K562 (cell line): ENCODE data around the gene RNU6-9. TPM values are rescaled to one million over a fixed set of nuclear protein-coding genes. Genes with fewer than 3 reads are reported as not detected.
A peak's percentile ranks its signal among the peaks of the same experiment; 100 is the strongest.

Experiments used
- BDP1 ChIP-seq: IDR thresholded peaks from 3 replicates; pipeline ENCODE4 v1.6.1; 2011; ENCODE audit not compliant: insufficient read length, insufficient read depth
- BRF1 ChIP-seq: IDR thresholded peaks from 3 replicates; pipeline ENCODE4 v1.6.1; 2011; ENCODE audit warnings: borderline replicate concordance, mild to moderate bottlenecking; ENCODE audit not compliant: insufficient read length; ENCODE audit errors: extremely low read depth
- DMBX1 ChIP-seq: fragments of 250-450 bp; sonication (Bioruptor Pico); IDR thresholded peaks from 2 replicates; pipeline ENCODE4 v1.8.0; 2022; ENCODE audit warnings: inconsistent platforms, mild to moderate bottlenecking, moderate library complexity, borderline replicate concordance
- JUNB ChIP-seq: fragments of 450-650 bp; formaldehyde crosslinking; conservative IDR thresholded peaks from 2 replicates; pipeline ENCODE4 v1.4.0; 2020; ENCODE audit warnings: mild to moderate bottlenecking
- MAZ ChIP-seq, 2 experiments: fragments of 450-650 bp in 1 of 2; sonication (generic) in 1 of 2; formaldehyde crosslinking; IDR thresholded peaks in 1 of 2; conservative IDR thresholded peaks in 1 of 2; 2 replicates each; pipeline versions ENCODE4 v1.4.0 to v1.5.0; 2020; ENCODE audit warnings: mild to moderate bottlenecking in 1 of 2, missing genetic modification reagents in 1 of 2
- NFIX ChIP-seq: fragments of 250-450 bp; sonication (Bioruptor Pico); IDR thresholded peaks from 2 replicates; pipeline ENCODE4 v1.4.0; 2020; ENCODE audit warnings: low read depth, mild to moderate bottlenecking, moderate library complexity
- POLR2H ChIP-seq: IDR thresholded peaks from 2 replicates; pipeline ENCODE4 v1.6.1; 2016; ENCODE audit warnings: missing genetic modification characterization, low read depth, mild to moderate bottlenecking, control low read depth, missing compliant biosample characterization, moderate library complexity
- PURB ChIP-seq: sonication (generic); formaldehyde crosslinking; IDR thresholded peaks from 2 replicates; pipeline ENCODE4 v1.9.0; 2021; ENCODE audit warnings: low read depth, mild to moderate bottlenecking, missing genetic modification reagents
- TAF9B ChIP-seq: fragments of 450-650 bp; IDR thresholded peaks from 2 replicates; pipeline ENCODE4 v1.6.1; 2018; ENCODE audit warnings: mild to moderate bottlenecking; ENCODE audit not compliant: partially characterized antibody
- ZFP36 ChIP-seq: fragments of 150-350 bp; IDR thresholded peaks from 2 replicates; pipeline ENCODE4 v1.6.1; 2018; ENCODE audit warnings: low read length, low read depth; ENCODE audit not compliant: partially characterized antibody
- ZNF41 ChIP-seq: fragments of 250-450 bp; sonication (Bioruptor Pico); conservative IDR thresholded peaks from 2 replicates; pipeline ENCODE4 v1.4.0; 2020; ENCODE audit warnings: mild to moderate bottlenecking
- ZSCAN29 ChIP-seq: fragments of 450-650 bp; IDR thresholded peaks from 2 replicates; pipeline ENCODE4 v1.6.1; 2017
- polyA plus RNA-seq, 8 experiments: library from polyadenylated mRNA; depleted of rRNA in 4 of 8; stranded (reverse) in 5 of 8; unstranded in 3 of 8; fragments of >200 nt; fragmentation: Nextera tagmentation in 2 of 8; fragmentation: Illumina TruSeq in 1 of 8; extraction: Ambion mirVana in 2 of 8; extraction: Trizol in 1 of 8; gene quantifications; 2 replicates each; pipeline versions ENCODE4 v1.2.1 to v1.2.3, GENCODE V29; 2011 to 2014; ENCODE audit warnings: inconsistent platforms in 1 of 8, missing spikeins in 1 of 8
- total RNA-seq, 7 experiments: library from RNA; depleted of rRNA in 6 of 7; stranded (reverse); fragments of >200 nt in 6 of 7; fragmentation: Illumina TruSeq in 2 of 7; extraction: Trizol in 2 of 7; gene quantifications; 2 replicates each; pipeline versions ENCODE4 v1.2.1 to v1.2.3, GENCODE V29; 2011 to 2021; ENCODE audit warnings: low replicate concordance in 1 of 7
- TF ChIP-seq, protein P1 (sequence below): fragments of 250-450 bp; sonication (Bioruptor Pico); IDR thresholded peaks from 2 replicates; pipeline ENCODE4 v1.8.0; 2022; ENCODE audit warnings: moderate library complexity, mild to moderate bottlenecking, inconsistent platforms
- TF ChIP-seq, protein P2 (sequence below): IDR thresholded peaks from 2 replicates; pipeline ENCODE4 v1.6.1; 2011; ENCODE audit not compliant: insufficient read length; ENCODE audit errors: extremely low read depth
- TF ChIP-seq, protein P3 (sequence below): fragments of 250-450 bp; sonication (Bioruptor Pico); IDR thresholded peaks from 2 replicates; pipeline ENCODE4 v1.8.0; 2021; ENCODE audit warnings: moderate library complexity, mild to moderate bottlenecking, inconsistent platforms
- TF ChIP-seq, protein P4 (sequence below): fragments of 250-450 bp; sonication (Bioruptor Pico); IDR thresholded peaks from 2 replicates; pipeline ENCODE4 v1.5.1; 2021; ENCODE audit warnings: mild to moderate bottlenecking
- TF ChIP-seq, protein P5 (sequence below): fragments of 200-800 bp; sonication (Bioruptor generic); IDR thresholded peaks from 2 replicates; pipeline ENCODE4 v1.6.1; 2017; ENCODE audit warnings: missing genetic modification characterization, missing compliant biosample characterization
- TF ChIP-seq, protein P6 (sequence below): fragments of 450-650 bp; conservative IDR thresholded peaks from 2 replicates; pipeline ENCODE4 v1.6.1; 2016; ENCODE audit warnings: missing genetic modification characterization, low read depth, mild to moderate bottlenecking, missing compliant biosample characterization, moderate library complexity

RNU6-9 gene
- total and polyA plus RNA-seq, 9 of the 15 experiments (the other 6 are each of a cell fraction or from before 2014, with no cell fraction given): not detected

DNA sequence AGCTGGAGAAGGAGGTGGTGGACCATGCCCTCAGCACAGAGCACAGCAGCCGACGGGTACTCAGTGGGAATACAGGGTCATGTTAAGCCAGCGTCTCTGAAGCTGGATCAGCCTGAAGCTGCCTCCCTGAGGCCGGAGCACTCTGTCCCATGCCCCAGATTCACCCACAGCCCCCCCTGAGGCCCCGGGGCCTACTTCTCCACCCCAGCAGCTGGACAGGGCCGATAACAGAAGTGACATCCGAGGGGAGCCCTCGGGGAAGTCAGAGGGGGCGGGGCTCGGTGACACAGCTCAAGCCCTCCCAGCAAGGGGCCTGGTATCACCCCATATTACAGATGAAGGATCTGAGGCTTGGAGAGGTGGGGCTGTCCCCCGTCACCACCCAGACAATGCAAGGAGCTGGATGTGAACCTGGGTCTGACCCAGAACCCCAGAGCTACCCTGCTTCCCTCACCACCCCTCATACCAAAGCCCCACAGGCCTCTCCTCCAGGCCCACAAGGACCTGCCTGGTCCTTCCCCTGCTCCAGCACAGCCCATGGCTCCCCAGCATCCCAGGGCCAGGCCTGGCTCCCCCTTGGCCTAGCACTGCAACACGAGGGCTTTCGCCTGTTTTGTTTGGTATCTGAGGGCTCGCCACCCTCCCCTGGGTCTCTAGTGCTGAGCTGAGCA is 14.0 kb downstream of the RNU6-9 start (continued):
- TF ChIP-seq, protein P1, sequence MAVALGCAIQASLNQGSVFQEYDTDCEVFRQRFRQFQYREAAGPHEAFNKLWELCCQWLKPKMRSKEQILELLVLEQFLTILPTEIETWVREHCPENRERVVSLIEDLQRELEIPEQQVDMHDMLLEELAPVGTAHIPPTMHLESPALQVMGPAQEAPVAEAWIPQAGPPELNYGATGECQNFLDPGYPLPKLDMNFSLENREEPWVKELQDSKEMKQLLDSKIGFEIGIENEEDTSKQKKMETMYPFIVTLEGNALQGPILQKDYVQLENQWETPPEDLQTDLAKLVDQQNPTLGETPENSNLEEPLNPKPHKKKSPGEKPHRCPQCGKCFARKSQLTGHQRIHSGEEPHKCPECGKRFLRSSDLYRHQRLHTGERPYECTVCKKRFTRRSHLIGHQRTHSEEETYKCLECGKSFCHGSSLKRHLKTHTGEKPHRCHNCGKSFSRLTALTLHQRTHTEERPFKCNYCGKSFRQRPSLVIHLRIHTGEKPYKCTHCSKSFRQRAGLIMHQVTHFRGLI (CRISPR knock-in tag): no peak
- no peak for TF ChIP-seq POLR2H
- TF ChIP-seq BDP1: no peak
- no peak for TF ChIP-seq BRF1
- TF ChIP-seq, protein P2, sequence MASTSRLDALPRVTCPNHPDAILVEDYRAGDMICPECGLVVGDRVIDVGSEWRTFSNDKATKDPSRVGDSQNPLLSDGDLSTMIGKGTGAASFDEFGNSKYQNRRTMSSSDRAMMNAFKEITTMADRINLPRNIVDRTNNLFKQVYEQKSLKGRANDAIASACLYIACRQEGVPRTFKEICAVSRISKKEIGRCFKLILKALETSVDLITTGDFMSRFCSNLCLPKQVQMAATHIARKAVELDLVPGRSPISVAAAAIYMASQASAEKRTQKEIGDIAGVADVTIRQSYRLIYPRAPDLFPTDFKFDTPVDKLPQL: no peak
- TF ChIP-seq TAF9B: no peak
- TF ChIP-seq NFIX (CRISPR knock-in tag): no peak
- no peak for TF ChIP-seq ZSCAN29
- peak; percentile 64; the same call in 1 of the 2 replicates for TF ChIP-seq DMBX1 (CRISPR knock-in tag)
- no peak for TF ChIP-seq PURB
- TF ChIP-seq ZNF41: 0 out of 2 replicates have a peak, but pooled peaks have one; percentile 16
- TF ChIP-seq, protein P3, sequence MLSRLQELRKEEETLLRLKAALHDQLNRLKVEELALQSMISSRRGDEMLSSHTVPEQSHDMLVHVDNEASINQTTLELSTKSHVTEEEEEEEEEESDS (CRISPR knock-in tag): no peak
- TF ChIP-seq, protein P4, sequence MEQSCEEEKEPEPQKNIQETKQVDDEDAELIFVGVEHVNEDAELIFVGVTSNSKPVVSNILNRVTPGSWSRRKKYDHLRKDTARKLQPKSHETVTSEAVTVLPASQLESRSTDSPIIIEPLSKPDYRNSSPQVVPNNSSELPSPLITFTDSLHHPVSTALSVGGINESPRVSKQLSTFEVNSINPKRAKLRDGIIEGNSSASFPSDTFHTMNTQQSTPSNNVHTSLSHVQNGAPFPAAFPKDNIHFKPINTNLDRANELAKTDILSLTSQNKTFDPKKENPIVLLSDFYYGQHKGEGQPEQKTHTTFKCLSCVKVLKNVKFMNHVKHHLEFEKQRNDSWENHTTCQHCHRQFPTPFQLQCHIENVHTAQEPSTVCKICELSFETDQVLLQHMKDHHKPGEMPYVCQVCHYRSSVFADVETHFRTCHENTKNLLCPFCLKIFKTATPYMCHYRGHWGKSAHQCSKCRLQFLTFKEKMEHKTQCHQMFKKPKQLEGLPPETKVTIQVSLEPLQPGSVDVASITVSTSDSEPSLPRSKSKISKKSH (CRISPR knock-in tag): no peak
- TF ChIP-seq, protein P5, sequence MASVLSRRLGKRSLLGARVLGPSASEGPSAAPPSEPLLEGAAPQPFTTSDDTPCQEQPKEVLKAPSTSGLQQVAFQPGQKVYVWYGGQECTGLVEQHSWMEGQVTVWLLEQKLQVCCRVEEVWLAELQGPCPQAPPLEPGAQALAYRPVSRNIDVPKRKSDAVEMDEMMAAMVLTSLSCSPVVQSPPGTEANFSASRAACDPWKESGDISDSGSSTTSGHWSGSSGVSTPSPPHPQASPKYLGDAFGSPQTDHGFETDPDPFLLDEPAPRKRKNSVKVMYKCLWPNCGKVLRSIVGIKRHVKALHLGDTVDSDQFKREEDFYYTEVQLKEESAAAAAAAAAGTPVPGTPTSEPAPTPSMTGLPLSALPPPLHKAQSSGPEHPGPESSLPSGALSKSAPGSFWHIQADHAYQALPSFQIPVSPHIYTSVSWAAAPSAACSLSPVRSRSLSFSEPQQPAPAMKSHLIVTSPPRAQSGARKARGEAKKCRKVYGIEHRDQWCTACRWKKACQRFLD (CRISPR knock-in tag): peak; percentile 78
- TF ChIP-seq, protein P6, sequence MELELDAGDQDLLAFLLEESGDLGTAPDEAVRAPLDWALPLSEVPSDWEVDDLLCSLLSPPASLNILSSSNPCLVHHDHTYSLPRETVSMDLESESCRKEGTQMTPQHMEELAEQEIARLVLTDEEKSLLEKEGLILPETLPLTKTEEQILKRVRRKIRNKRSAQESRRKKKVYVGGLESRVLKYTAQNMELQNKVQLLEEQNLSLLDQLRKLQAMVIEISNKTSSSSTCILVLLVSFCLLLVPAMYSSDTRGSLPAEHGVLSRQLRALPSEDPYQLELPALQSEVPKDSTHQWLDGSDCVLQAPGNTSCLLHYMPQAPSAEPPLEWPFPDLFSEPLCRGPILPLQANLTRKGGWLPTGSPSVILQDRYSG: no peak
- TF ChIP-seq MAZ (CRISPR knock-in tag; conservative IDR thresholded peaks at IDR 0.05 in 1 of 2, IDR thresholded peaks at IDR 0.05 in 1 of 2): peak; percentile 96 to 97
- no peak for TF ChIP-seq JUNB
- peak; percentile 90 for TF ChIP-seq ZFP36
